SK-N-SH treated with all-trans-retinoic acid at 6 μM for 48 hours (cell line): ENCODE data around the gene NACC1.

Experiments used
- ATAC-seq: fragments of 200-7000 bp; cut with Tn5 transposase; 3 replicates; pipeline ENCODE4 v1.9.1; 2020; ENCODE audit warnings: mild to moderate bottlenecking, moderate library complexity
- ARNTL ChIP-seq: fragments of 450-650 bp; formaldehyde crosslinking; IDR thresholded peaks from 2 replicates; pipeline ENCODE4 v1.5.0; 2020; ENCODE audit warnings: low read depth, mild to moderate bottlenecking, moderate library complexity, borderline replicate concordance
- BACH2 ChIP-seq: fragments of 250-450 bp; sonication (Bioruptor Pico); IDR thresholded peaks from 2 replicates; pipeline ENCODE4 v1.9.0; 2021; ENCODE audit warnings: mild to moderate bottlenecking, borderline replicate concordance
- CREB5 ChIP-seq: fragments of 250-450 bp; sonication (Bioruptor Pico); IDR thresholded peaks from 2 replicates; pipeline ENCODE4 v1.5.1; 2020; ENCODE audit warnings: low read depth, mild to moderate bottlenecking, moderate library complexity
- CSDC2 ChIP-seq: fragments of 250-450 bp; sonication (Bioruptor Pico); IDR thresholded peaks from 2 replicates; pipeline ENCODE4 v1.5.0; 2020; ENCODE audit warnings: mild to moderate bottlenecking, moderate library complexity
- ESRRG ChIP-seq: fragments of 250-450 bp; sonication (Bioruptor Pico); IDR thresholded peaks from 2 replicates; pipeline ENCODE4 v1.6.1; 2021; ENCODE audit warnings: mild to moderate bottlenecking
- GLIS3 ChIP-seq: fragments of 250-450 bp; sonication (Bioruptor Pico); IDR thresholded peaks from 2 replicates; pipeline ENCODE4 v1.5.0; 2020; ENCODE audit warnings: mild to moderate bottlenecking, moderate library complexity
- ISL1 ChIP-seq: fragments of 250-450 bp; sonication (Bioruptor Pico); IDR thresholded peaks from 2 replicates; pipeline ENCODE4 v2.1.2; 2022; ENCODE audit warnings: mild to moderate bottlenecking, moderate library complexity
- OSR1 ChIP-seq: fragments of 250-450 bp; sonication (Bioruptor Pico); IDR thresholded peaks from 2 replicates; pipeline ENCODE4 v1.8.0; 2022; ENCODE audit warnings: moderate library complexity, mild to moderate bottlenecking, inconsistent platforms
- POU6F1 ChIP-seq: fragments of 250-450 bp; sonication (Bioruptor Pico); IDR thresholded peaks from 2 replicates; pipeline ENCODE4 v1.8.0; 2021; ENCODE audit warnings: low read depth, mild to moderate bottlenecking, moderate library complexity, borderline replicate concordance
- PPARA ChIP-seq: fragments of 250-450 bp; sonication (Bioruptor Pico); IDR thresholded peaks from 2 replicates; pipeline ENCODE4 v1.5.0; 2020; ENCODE audit warnings: mild to moderate bottlenecking, borderline replicate concordance
- RARB ChIP-seq: fragments of 250-450 bp; sonication (Bioruptor Pico); IDR thresholded peaks from 2 replicates; pipeline ENCODE4 v1.8.0; 2021; ENCODE audit warnings: mild to moderate bottlenecking, moderate library complexity
- SNAI2 ChIP-seq: fragments of 250-450 bp; sonication (Bioruptor Pico); IDR thresholded peaks from 2 replicates; pipeline ENCODE4 v1.5.0; 2020; ENCODE audit warnings: mild to moderate bottlenecking, moderate library complexity
- TCF4 ChIP-seq: fragments of 250-450 bp; sonication (Bioruptor Pico); IDR thresholded peaks from 2 replicates; pipeline ENCODE4 v1.8.0; 2021; ENCODE audit warnings: mild to moderate bottlenecking, moderate library complexity, borderline replicate concordance
- TOX ChIP-seq: fragments of 250-450 bp; sonication (Bioruptor Pico); IDR thresholded peaks from 2 replicates; pipeline ENCODE4 v1.8.0; 2021; ENCODE audit warnings: mild to moderate bottlenecking, moderate library complexity, borderline replicate concordance
- TSHZ2 ChIP-seq: fragments of 250-450 bp; sonication (Bioruptor Pico); IDR thresholded peaks from 2 replicates; pipeline ENCODE4 v1.5.0; 2020; ENCODE audit warnings: mild to moderate bottlenecking, moderate library complexity
- ZC3H10 ChIP-seq: fragments of 250-450 bp; sonication (Bioruptor Pico); IDR thresholded peaks from 2 replicates; pipeline ENCODE4 v1.5.1; 2021; ENCODE audit warnings: mild to moderate bottlenecking, moderate library complexity
- ZFP3 ChIP-seq: fragments of 250-450 bp; sonication (Bioruptor Pico); IDR thresholded peaks from 2 replicates; pipeline ENCODE4 v1.5.0; 2020; ENCODE audit warnings: mild to moderate bottlenecking, moderate library complexity
- ZFP30 ChIP-seq: fragments of 450-650 bp; formaldehyde crosslinking; IDR thresholded peaks from 2 replicates; pipeline ENCODE4 v1.5.0; 2022; ENCODE audit warnings: mild to moderate bottlenecking, moderate library complexity
- ZNF565 ChIP-seq: fragments of 450-650 bp; formaldehyde crosslinking; conservative IDR thresholded peaks from 2 replicates; pipeline ENCODE4 v1.5.0; 2020; ENCODE audit warnings: low read depth, mild to moderate bottlenecking, moderate library complexity
- ZNF70 ChIP-seq: fragments of 450-650 bp; formaldehyde crosslinking; IDR thresholded peaks from 2 replicates; pipeline ENCODE4 v1.5.0; 2020; ENCODE audit warnings: mild to moderate bottlenecking, moderate library complexity
- ZNF8 ChIP-seq: fragments of 450-650 bp; formaldehyde crosslinking; IDR thresholded peaks from 2 replicates; pipeline ENCODE4 v1.5.0; 2020; ENCODE audit warnings: mild to moderate bottlenecking, moderate library complexity

NACC1 gene

GRCh38 chr19:13109361-13110098, 8.5 kb upstream of the NACC1 start:
- no peak for TF ChIP-seq SNAI2
- TF ChIP-seq TCF4 = no peak
- no peak for TF ChIP-seq ZNF8 (CRISPR knock-in tag)
- TF ChIP-seq ZC3H10 (CRISPR knock-in tag) = no peak
- TF ChIP-seq TOX (CRISPR knock-in tag) = no peak
- TF ChIP-seq OSR1 = no peak
- no peak for TF ChIP-seq CREB5 (CRISPR knock-in tag)
- no peak for TF ChIP-seq BACH2 (CRISPR knock-in tag)
- no peak for TF ChIP-seq ZFP30
- no peak for TF ChIP-seq POU6F1 (CRISPR knock-in tag)
- no peak for ATAC-seq

GRCh38 chr19:13110099-13110610, 7.9 kb upstream of the NACC1 start:
- ATAC-seq = no peak
- TF ChIP-seq ZC3H10 (CRISPR knock-in tag) = no peak
- TF ChIP-seq ZFP3 (CRISPR knock-in tag) = no peak
- no peak for TF ChIP-seq ZNF565
- no peak for TF ChIP-seq GLIS3 (CRISPR knock-in tag)
- TF ChIP-seq ARNTL (CRISPR knock-in tag) = no peak
- no peak for TF ChIP-seq OSR1
- TF ChIP-seq TSHZ2 = no peak
- no peak for TF ChIP-seq SNAI2
- TF ChIP-seq CREB5 (CRISPR knock-in tag) = no peak
- TF ChIP-seq ZNF70 (CRISPR knock-in tag) = no peak
- TF ChIP-seq ZFP30 = no peak
- no peak for TF ChIP-seq CSDC2 (CRISPR knock-in tag)
- no peak for TF ChIP-seq PPARA
- no peak for TF ChIP-seq ZNF8 (CRISPR knock-in tag)
- no peak for TF ChIP-seq ISL1
- TF ChIP-seq RARB (CRISPR knock-in tag) = no peak

- ATAC-seq = no peak
- TF ChIP-seq ZNF565 (no peak), TOX (CRISPR knock-in tag) (no peak), POU6F1 (CRISPR knock-in tag) (no peak), GLIS3 (CRISPR knock-in tag) (no peak), BACH2 (CRISPR knock-in tag) (no peak), TSHZ2 (no peak), OSR1 (no peak), CREB5 (CRISPR knock-in tag) (no peak), ARNTL (CRISPR knock-in tag) (no peak), SNAI2 (no peak), ESRRG (CRISPR knock-in tag) (no peak), ZFP3 (CRISPR knock-in tag) (no peak), ZFP30 (no peak), TCF4 (no peak), CSDC2 (CRISPR knock-in tag) (no peak)
Measured at GRCh38 chr19:13112555-13112954, 5.5 kb upstream of the NACC1 start.
